Measurements from ENCODE around the gene CTNNA1. TPM values are rescaled to one million over a fixed set of nuclear protein-coding genes. Genes with fewer than 3 reads are reported as not detected.

CTNNA1 gene
- total and polyA plus RNA-seq, 2 donors from 2014 or later: 177 to 463 TPM

DNA sequence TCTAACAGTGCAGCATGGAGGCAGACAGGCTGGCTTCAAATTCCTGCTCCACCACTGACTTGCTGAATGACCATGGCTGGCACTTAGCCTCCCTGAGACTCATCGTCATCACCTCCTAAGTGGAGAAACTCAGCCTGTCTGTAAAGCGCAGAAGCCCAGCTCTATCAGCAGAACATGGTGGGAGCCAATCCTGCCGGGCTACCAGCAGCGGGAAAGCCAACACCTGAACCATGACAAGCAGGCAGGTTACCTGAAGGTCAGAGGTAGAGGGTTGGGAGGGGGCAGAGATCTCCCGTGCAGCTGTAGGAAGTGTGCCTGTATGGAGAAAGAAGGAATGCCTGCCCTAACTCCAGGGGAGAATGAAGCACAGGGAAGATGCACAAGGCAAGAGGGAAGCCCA is 194.6 kb downstream of the CTNNA1 start:
- TF ChIP-seq, protein P1, sequence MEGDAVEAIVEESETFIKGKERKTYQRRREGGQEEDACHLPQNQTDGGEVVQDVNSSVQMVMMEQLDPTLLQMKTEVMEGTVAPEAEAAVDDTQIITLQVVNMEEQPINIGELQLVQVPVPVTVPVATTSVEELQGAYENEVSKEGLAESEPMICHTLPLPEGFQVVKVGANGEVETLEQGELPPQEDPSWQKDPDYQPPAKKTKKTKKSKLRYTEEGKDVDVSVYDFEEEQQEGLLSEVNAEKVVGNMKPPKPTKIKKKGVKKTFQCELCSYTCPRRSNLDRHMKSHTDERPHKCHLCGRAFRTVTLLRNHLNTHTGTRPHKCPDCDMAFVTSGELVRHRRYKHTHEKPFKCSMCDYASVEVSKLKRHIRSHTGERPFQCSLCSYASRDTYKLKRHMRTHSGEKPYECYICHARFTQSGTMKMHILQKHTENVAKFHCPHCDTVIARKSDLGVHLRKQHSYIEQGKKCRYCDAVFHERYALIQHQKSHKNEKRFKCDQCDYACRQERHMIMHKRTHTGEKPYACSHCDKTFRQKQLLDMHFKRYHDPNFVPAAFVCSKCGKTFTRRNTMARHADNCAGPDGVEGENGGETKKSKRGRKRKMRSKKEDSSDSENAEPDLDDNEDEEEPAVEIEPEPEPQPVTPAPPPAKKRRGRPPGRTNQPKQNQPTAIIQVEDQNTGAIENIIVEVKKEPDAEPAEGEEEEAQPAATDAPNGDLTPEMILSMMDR (IDR thresholded peaks at IDR 0.05; ENCODE audit: borderline replicate concordance, extremely low read depth, insufficient read depth): no peak
- FAIRE-seq (no peak), DNase-seq (no peak)
- no peak overlapping the region for H3K9ac ChIP-seq (ENCODE audit: low read length in 3 of 3)
- H3K4me3 ChIP-seq (ENCODE audit: low read length in 3 of 3): no peak overlapping the region
- H3K27ac ChIP-seq (ENCODE audit: low read depth in 2 of 2, low read length in 2 of 2): no peak overlapping the region
- H3K9me3 ChIP-seq (ENCODE audit: control insufficient read depth in 2 of 3, insufficient read depth in 1 of 3, low read length in 3 of 3): no peaks in the 10 kb centered on the region
- intact Hi-C loops (cut with DNase I): no loop called here
- no peaks in the 10 kb centered on the region for H3K27me3 ChIP-seq (ENCODE audit: control insufficient read depth, insufficient read depth, low read length)
- H3K36me3 ChIP-seq (ENCODE audit: control insufficient read depth in 2 of 3, insufficient read depth in 3 of 3, low read length in 3 of 3): peaks cover 0 to 4% (median 0%) of the 10 kb centered on the region in 3 donors
- peaks cover 6 to 34% (median 24%) of the 10 kb centered on the region in 3 donors for H3K4me1 ChIP-seq (ENCODE audit: control insufficient read depth in 2 of 3, insufficient read depth in 2 of 3, low read depth in 1 of 3, low read length in 3 of 3)

DNA sequence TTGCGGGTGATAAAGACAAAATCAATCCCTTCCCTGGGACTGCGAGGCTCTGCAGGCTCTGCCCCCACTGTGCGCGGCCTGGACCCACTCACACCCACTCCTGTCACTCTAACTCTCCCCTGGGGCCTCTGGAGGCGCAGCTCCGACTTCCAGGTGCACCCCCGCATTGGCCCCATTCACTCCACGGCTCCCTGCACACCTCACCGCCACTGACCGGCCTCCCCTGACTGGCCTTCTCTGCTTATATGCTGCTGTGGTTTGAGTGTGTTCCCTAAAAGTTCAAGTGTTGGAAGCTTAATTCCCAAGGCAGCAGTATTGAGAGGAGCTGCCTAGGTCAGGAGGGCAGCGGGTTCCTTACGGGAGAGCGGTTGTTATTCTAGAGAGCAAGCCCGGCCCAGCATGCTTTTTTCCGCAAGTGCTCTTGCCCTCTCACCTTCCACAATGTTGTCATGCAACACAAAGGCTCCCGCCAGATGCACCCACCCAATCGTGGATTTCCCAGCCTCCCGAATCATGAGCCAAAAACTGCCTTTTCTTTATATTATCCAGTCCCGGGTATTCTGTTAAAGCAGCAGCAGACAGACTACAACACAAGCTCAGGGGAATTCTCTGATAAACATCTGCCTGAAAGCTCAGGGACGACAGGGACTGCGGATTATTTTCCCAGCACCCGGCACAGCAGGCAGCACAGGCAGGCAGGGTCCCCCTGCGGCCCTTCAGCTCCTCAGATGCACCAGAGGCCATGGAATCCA is 195.4 kb downstream of the CTNNA1 start:
- Histone ChIP-seq H3K27ac (ENCODE audit: low read depth in 2 of 2, low read length in 2 of 2) (no peak overlapping the region), H3K4me1 (ENCODE audit: control insufficient read depth in 2 of 3, insufficient read depth in 2 of 3, low read depth in 1 of 3, low read length in 3 of 3) (peaks cover 6 to 42% (median 32%) of the 10 kb centered on the region in 3 donors), H3K36me3 (ENCODE audit: control insufficient read depth in 2 of 3, insufficient read depth in 3 of 3, low read length in 3 of 3) (peaks cover 0 to 4% (median 0%) of the 10 kb centered on the region in 3 donors), H3K9me3 (ENCODE audit: control insufficient read depth in 2 of 3, insufficient read depth in 1 of 3, low read length in 3 of 3) (no peaks in the 10 kb centered on the region), H3K9ac (ENCODE audit: low read length in 3 of 3) (no peak overlapping the region), H3K27me3 (ENCODE audit: control insufficient read depth, insufficient read depth, low read length) (no peaks in the 10 kb centered on the region), H3K4me3 (ENCODE audit: low read length in 3 of 3) (no peak overlapping the region)
- FAIRE-seq (no peak), DNase-seq (peak; percentile 41 to 65 (median 61))
- TF ChIP-seq, protein P1 (IDR thresholded peaks at IDR 0.05; ENCODE audit: borderline replicate concordance, extremely low read depth, insufficient read depth): no peak
- intact Hi-C loops (cut with DNase I): no loop called here

DNA sequence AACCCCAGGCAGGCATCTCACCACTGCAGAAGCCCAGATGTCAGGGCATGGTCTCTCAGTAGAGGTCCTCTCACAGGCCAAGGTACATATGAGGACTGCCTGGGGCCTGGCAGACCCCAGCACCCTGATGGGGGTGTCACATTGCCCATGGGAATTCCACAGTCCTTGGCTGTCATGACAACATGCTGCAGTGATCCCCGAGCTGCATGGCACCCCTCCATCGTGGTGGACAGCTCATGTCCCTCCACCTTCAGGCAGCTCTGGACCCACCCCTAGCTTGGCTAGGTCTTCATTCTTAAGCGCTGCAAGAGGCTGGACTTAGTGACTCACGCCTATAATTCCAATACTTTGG is 196.0 kb downstream of the CTNNA1 start:
- intact Hi-C loops (cut with DNase I): no loop called here
- Histone ChIP-seq H3K9me3 (ENCODE audit: control insufficient read depth in 2 of 3, insufficient read depth in 1 of 3, low read length in 3 of 3) (no peaks in the 10 kb centered on the region), H3K27me3 (ENCODE audit: control insufficient read depth, insufficient read depth, low read length) (no peaks in the 10 kb centered on the region), H3K36me3 (ENCODE audit: control insufficient read depth in 2 of 3, insufficient read depth in 3 of 3, low read length in 3 of 3) (peaks cover 0 to 4% (median 0%) of the 10 kb centered on the region in 3 donors), H3K4me3 (ENCODE audit: low read length in 3 of 3) (no peak overlapping the region), H3K4me1 (ENCODE audit: control insufficient read depth in 2 of 3, insufficient read depth in 2 of 3, low read depth in 1 of 3, low read length in 3 of 3) (peaks cover 6 to 42% (median 37%) of the 10 kb centered on the region in 3 donors), H3K27ac (ENCODE audit: low read depth in 2 of 2, low read length in 2 of 2) (no peak overlapping the region), H3K9ac (ENCODE audit: low read length in 3 of 3) (no peak overlapping the region)
- TF ChIP-seq, protein P1 (IDR thresholded peaks at IDR 0.05; ENCODE audit: borderline replicate concordance, extremely low read depth, insufficient read depth): no peak
- FAIRE-seq (no peak), DNase-seq (peak in 1 of 5 donors; percentile 43)

Measured in kidney (tissue), 14 donors.